ENCODE data around the gene FBXO48.

FBXO48 gene

DNA sequence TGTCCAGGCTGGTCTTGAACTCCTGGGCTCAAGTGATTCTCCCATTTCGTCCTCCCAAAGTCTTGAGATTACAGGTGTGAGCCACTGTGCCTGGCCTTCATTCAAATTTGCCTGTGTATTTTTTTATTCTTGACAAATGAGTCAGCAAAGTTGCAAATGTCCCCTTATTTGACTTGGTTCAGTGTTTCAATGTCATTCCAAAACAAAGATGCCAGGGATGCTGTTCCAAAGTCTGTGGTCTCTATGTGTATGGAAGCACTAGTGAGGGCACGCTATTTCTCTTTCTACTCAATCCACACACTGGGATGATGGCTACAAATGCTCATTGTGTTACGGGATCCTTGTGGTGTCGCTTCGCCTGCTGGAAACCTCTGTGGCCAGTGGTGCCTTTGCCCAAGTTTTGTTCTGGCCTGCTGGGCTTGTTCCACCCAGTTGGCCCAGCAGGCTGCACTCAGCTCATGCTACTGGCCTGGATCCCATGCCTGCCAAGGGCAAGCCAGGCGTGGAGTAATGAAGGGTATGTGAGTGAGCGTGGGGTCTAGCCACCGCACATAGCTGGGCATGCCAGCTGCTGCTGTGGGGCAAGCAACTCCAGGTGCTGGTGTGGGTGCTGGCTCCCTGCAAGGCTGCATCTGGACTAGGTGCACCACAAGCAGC lies 35.6 kb downstream of the FBXO48 start:
- H3K9ac ChIP-seq (ENCODE audit: low read length) = no peak overlapping the region
- no peak overlapping the region for H3K4me3 ChIP-seq (ENCODE audit: low read depth, low read length, poor library complexity, severe bottlenecking)
- no peak overlapping the region for H3K27ac ChIP-seq (ENCODE audit: low read depth, low read length, poor library complexity, severe bottlenecking)
- TF ChIP-seq, protein P1, sequence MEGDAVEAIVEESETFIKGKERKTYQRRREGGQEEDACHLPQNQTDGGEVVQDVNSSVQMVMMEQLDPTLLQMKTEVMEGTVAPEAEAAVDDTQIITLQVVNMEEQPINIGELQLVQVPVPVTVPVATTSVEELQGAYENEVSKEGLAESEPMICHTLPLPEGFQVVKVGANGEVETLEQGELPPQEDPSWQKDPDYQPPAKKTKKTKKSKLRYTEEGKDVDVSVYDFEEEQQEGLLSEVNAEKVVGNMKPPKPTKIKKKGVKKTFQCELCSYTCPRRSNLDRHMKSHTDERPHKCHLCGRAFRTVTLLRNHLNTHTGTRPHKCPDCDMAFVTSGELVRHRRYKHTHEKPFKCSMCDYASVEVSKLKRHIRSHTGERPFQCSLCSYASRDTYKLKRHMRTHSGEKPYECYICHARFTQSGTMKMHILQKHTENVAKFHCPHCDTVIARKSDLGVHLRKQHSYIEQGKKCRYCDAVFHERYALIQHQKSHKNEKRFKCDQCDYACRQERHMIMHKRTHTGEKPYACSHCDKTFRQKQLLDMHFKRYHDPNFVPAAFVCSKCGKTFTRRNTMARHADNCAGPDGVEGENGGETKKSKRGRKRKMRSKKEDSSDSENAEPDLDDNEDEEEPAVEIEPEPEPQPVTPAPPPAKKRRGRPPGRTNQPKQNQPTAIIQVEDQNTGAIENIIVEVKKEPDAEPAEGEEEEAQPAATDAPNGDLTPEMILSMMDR (IDR thresholded peaks at IDR 0.05; ENCODE audit: low read length) = no peak
- no peak for TF ChIP-seq EZH2 (IDR thresholded peaks at IDR 0.05; ENCODE audit: borderline replicate concordance, low read length)
- H3F3A ChIP-seq (ENCODE audit: insufficient read depth, low read length) = no peaks in the 10 kb centered on the region
- H3K27me3 ChIP-seq (ENCODE audit: insufficient read depth, low read length) = no peaks in the 10 kb centered on the region
- no peaks in the 10 kb centered on the region for H3K9me2 ChIP-seq (ENCODE audit: low read depth, low read length)
- peaks cover 15% of the 10 kb centered on the region for H3K9me3 ChIP-seq (ENCODE audit: low read length)
- H3K79me2 ChIP-seq (ENCODE audit: insufficient read depth, low read length) = no peaks in the 10 kb centered on the region
- H3K4me2 ChIP-seq (ENCODE audit: low read length) = no peak overlapping the region
- peaks cover 32% of the 10 kb centered on the region for H3K4me1 ChIP-seq (ENCODE audit: insufficient read depth, low read length, severe bottlenecking)
- H3K36me3 ChIP-seq (ENCODE audit: insufficient read depth, low read length) = no peaks in the 10 kb centered on the region
- no peak overlapping the region for H2AFZ ChIP-seq (ENCODE audit: low read length)
- no peaks in the 10 kb centered on the region for H4K20me1 ChIP-seq (ENCODE audit: insufficient read depth, low read length)

DNA sequence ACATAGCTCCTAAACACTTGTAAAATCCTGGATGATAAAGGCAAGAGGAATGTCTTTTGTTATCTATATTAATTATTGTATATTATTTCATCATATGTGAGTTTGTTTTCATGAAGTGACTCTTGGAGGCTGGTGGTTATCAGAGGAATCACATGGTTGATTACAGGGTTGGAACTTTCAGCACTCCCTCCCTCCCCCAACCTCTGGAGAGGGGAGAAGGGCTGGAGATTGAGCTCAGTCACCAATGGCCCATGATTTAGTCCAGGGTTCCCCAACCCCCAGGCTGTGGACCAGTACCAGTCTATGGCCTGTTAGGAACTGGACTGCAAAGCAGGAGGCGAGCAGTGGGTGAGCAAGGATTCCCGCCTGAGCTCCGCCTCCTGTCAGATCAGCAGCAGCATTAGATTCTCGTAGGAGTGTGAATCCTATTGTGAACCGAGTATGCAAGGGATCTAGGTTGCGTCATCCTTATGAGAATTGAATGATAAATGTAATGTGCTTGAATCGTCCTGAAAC lies 37.7 kb downstream of the FBXO48 start:
- no peak overlapping the region for H3K27ac ChIP-seq (ENCODE audit: low read depth, low read length, poor library complexity, severe bottlenecking)
- H3K27me3 ChIP-seq (ENCODE audit: insufficient read depth, low read length) = no peaks in the 10 kb centered on the region
- no peaks in the 10 kb centered on the region for H4K20me1 ChIP-seq (ENCODE audit: insufficient read depth, low read length)
- H3K9ac ChIP-seq (ENCODE audit: low read length) = no peak overlapping the region
- no peak for TF ChIP-seq EZH2 (IDR thresholded peaks at IDR 0.05; ENCODE audit: borderline replicate concordance, low read length)
- TF ChIP-seq, protein P1 (IDR thresholded peaks at IDR 0.05; ENCODE audit: low read length) = no peak
- no peak overlapping the region for H2AFZ ChIP-seq (ENCODE audit: low read length)
- H3K79me2 ChIP-seq (ENCODE audit: insufficient read depth, low read length) = no peaks in the 10 kb centered on the region
- H3K4me3 ChIP-seq (ENCODE audit: low read depth, low read length, poor library complexity, severe bottlenecking) = no peak overlapping the region
- peaks cover 15% of the 10 kb centered on the region for H3K9me3 ChIP-seq (ENCODE audit: low read length)
- H3F3A ChIP-seq (ENCODE audit: insufficient read depth, low read length) = no peaks in the 10 kb centered on the region
- peaks cover 43% of the 10 kb centered on the region for H3K4me1 ChIP-seq (ENCODE audit: insufficient read depth, low read length, severe bottlenecking)
- H3K9me2 ChIP-seq (ENCODE audit: low read depth, low read length) = no peaks in the 10 kb centered on the region
- no peaks in the 10 kb centered on the region for H3K36me3 ChIP-seq (ENCODE audit: insufficient read depth, low read length)
- no peak overlapping the region for H3K4me2 ChIP-seq (ENCODE audit: low read length)

DNA sequence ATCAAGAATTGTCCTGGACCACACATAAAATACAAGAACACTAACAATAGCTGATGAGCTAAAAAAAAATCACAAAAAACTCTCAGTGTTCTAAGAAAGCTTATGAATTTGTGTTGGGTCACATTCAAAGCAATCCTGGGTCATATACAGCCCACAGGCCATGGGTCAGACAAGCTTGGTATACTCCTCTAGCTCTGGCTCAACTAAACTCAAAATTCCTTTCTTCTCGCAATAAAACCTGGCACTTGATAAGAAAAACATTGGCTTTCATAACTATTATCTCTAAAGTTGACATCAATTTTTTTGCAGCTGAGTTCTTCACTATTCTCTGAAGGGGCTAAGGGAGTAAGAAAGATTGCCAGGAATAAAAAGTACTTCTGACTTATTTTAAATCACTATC lies 38.3 kb downstream of the FBXO48 start:
- Histone ChIP-seq H4K20me1 (ENCODE audit: insufficient read depth, low read length) (no peaks in the 10 kb centered on the region), H3K36me3 (ENCODE audit: insufficient read depth, low read length) (no peaks in the 10 kb centered on the region), H3K4me2 (ENCODE audit: low read length) (no peak overlapping the region), H3K4me1 (ENCODE audit: insufficient read depth, low read length, severe bottlenecking) (peaks cover 50% of the 10 kb centered on the region), H3K9me3 (ENCODE audit: low read length) (peaks cover 15% of the 10 kb centered on the region), H3K27ac (ENCODE audit: low read depth, low read length, poor library complexity, severe bottlenecking) (peak overlapping the region; percentile 91), H3K9me2 (ENCODE audit: low read depth, low read length) (no peaks in the 10 kb centered on the region), H3K79me2 (ENCODE audit: insufficient read depth, low read length) (no peaks in the 10 kb centered on the region), H2AFZ (ENCODE audit: low read length) (no peak overlapping the region), H3K4me3 (ENCODE audit: low read depth, low read length, poor library complexity, severe bottlenecking) (no peak overlapping the region), H3K27me3 (ENCODE audit: insufficient read depth, low read length) (no peaks in the 10 kb centered on the region), H3K9ac (ENCODE audit: low read length) (no peak overlapping the region), H3F3A (ENCODE audit: insufficient read depth, low read length) (no peaks in the 10 kb centered on the region)
- no peak for TF ChIP-seq EZH2 (IDR thresholded peaks at IDR 0.05; ENCODE audit: borderline replicate concordance, low read length)
- TF ChIP-seq, protein P1 (IDR thresholded peaks at IDR 0.05; ENCODE audit: low read length) = no peak
